GM20000 (cell line): ENCODE results near the gene B4GALT4.

Experiments
- DNase-seq: peaks from one replicate; pipeline ENCODE4 v3.0.0; 2012; ENCODE audit warnings: low spot score
- TF ChIP-seq, protein P1 (sequence below): IDR thresholded peaks from 2 replicates; pipeline ENCODE4 v1.5.1; 2012; ENCODE audit warnings: mild to moderate bottlenecking, control low read depth; ENCODE audit errors: extremely low read depth, missing control alignments

The B4GALT4 gene

DNA sequence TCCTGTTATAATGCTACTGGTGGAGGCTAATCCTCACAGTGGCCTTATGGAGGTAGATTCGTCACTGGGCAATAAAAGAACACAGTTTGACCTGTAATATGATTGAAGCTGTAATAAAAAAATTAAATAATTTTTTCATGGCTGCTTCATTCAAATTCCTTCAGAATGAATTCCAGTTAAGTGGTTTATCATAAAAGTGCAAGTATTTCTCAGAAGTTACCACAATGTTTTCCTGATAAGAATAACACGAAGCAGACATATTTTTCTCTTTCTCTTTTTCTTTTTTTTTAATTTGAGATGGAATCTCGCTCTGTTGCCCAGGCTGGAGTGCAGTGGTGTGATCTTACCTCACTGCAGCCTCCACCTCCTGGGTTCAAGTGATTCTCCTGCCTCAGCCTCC, 15.6 kb downstream of the B4GALT4 start:
- TF ChIP-seq, protein P1, sequence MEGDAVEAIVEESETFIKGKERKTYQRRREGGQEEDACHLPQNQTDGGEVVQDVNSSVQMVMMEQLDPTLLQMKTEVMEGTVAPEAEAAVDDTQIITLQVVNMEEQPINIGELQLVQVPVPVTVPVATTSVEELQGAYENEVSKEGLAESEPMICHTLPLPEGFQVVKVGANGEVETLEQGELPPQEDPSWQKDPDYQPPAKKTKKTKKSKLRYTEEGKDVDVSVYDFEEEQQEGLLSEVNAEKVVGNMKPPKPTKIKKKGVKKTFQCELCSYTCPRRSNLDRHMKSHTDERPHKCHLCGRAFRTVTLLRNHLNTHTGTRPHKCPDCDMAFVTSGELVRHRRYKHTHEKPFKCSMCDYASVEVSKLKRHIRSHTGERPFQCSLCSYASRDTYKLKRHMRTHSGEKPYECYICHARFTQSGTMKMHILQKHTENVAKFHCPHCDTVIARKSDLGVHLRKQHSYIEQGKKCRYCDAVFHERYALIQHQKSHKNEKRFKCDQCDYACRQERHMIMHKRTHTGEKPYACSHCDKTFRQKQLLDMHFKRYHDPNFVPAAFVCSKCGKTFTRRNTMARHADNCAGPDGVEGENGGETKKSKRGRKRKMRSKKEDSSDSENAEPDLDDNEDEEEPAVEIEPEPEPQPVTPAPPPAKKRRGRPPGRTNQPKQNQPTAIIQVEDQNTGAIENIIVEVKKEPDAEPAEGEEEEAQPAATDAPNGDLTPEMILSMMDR: no peak
- no peak for DNase-seq

- no peak for DNase-seq
- TF ChIP-seq, protein P1: no peak
Measured at GRCh38 chr3:119223511-119223910, 17.2 kb downstream of the B4GALT4 start.

GRCh38 chr3:119222391-119222790, 18.3 kb downstream of the B4GALT4 start:
- TF ChIP-seq, protein P1: no peak
- no peak for DNase-seq

GRCh38 chr3:119221779-119222320, 18.8 kb downstream of the B4GALT4 start:
- TF ChIP-seq, protein P1: no peak
- no peak for DNase-seq

- no peak for DNase-seq
- TF ChIP-seq, protein P1: no peak
Measured at GRCh38 chr3:119220970-119221667, 19.6 kb downstream of the B4GALT4 start.

- no peak for DNase-seq
- TF ChIP-seq, protein P1: no peak
Measured at GRCh38 chr3:119220198-119220597, 20.5 kb downstream of the B4GALT4 start.

DNA sequence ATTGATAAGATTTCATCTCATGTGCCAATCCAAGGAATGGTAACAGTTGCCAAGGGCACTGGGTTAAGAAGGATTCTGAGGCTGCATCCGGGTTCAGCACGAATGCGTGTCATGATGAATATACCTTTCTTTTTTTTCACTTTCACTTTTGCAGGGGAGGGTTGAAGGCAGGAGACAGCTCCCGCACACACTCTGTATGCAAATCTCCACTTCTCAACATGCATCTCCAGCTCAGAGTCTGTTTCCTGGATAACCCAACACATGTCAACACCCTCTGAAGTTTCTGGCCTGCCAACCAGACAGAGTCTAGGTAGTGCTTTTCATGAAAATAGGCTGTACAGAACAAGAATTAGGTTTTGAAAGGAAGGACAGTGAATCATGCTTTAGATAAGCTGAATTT, 21.6 kb downstream of the B4GALT4 start:
- DNase-seq: peak; percentile 39
- TF ChIP-seq, protein P1: no peak
